H9 (cell line): ENCODE data around the gene AP4S1. TPM values are rescaled to one million over a fixed set of nuclear protein-coding genes. Genes with fewer than 3 reads are reported as not detected.

Experiments
- DNase-seq: peaks from one replicate; pipeline ENCODE4 v3.0.0-alpha.2; 2017
- H2AFZ ChIP-seq: one replicate; pipeline ENCODE4 v1.6.1; 2013; ENCODE audit warnings: mild to moderate bottlenecking, low read length, control low read depth, moderate library complexity
- H2AK5ac ChIP-seq: 2 replicates; pipeline ENCODE4 v1.6.1; 2013; ENCODE audit warnings: low read length, control low read depth, mixed read lengths; ENCODE audit not compliant: insufficient read length
- H2BK120ac ChIP-seq: one replicate; pipeline ENCODE4 v1.6.1; 2013; ENCODE audit warnings: low read depth, mild to moderate bottlenecking, low read length, control low read depth, inconsistent platforms; ENCODE audit not compliant: poor library complexity, severe bottlenecking
- H2BK12ac ChIP-seq: 2 replicates; pipeline ENCODE4 v1.6.1; 2013; ENCODE audit warnings: low read length, control low read depth, mixed read lengths, low read depth; ENCODE audit not compliant: insufficient read length
- H2BK15ac ChIP-seq: 2 replicates; pipeline ENCODE4 v1.6.1; 2013; ENCODE audit warnings: low read depth, low read length, control low read depth
- H2BK20ac ChIP-seq: one replicate; pipeline ENCODE4 v1.6.1; 2013; ENCODE audit warnings: low read depth, mild to moderate bottlenecking, low read length, control low read depth, inconsistent platforms; ENCODE audit not compliant: poor library complexity, severe bottlenecking
- H2BK5ac ChIP-seq: 2 replicates; pipeline ENCODE4 v1.6.1; 2013; ENCODE audit warnings: low read length, control low read depth, mixed read lengths; ENCODE audit not compliant: insufficient read length
- H3K14ac ChIP-seq: 2 replicates; pipeline ENCODE4 v1.6.1; 2013; ENCODE audit warnings: low read length, control low read depth; ENCODE audit not compliant: insufficient read depth
- H3K18ac ChIP-seq: 2 replicates; pipeline ENCODE4 v1.6.1; 2013; ENCODE audit warnings: low read depth, mild to moderate bottlenecking, mixed read lengths, low read length, control low read depth; ENCODE audit not compliant: insufficient read length
- H3K23ac ChIP-seq: 2 replicates; pipeline ENCODE4 v1.6.1; 2013; ENCODE audit warnings: low read length, control low read depth, mixed read lengths, low read depth; ENCODE audit not compliant: insufficient read length
- H3K23me2 ChIP-seq: 2 replicates; pipeline ENCODE4 v1.6.1; 2013; ENCODE audit warnings: low read depth, mild to moderate bottlenecking, mixed read lengths, low read length, control low read depth; ENCODE audit not compliant: insufficient read length, poor library complexity, severe bottlenecking
- H3K27ac ChIP-seq: 2 replicates; pipeline ENCODE4 v1.5.1; 2013; ENCODE audit warnings: low read length, control low read depth, mixed read lengths, low read depth; ENCODE audit not compliant: insufficient read length
- H3K27me3 ChIP-seq: 2 replicates; pipeline ENCODE4 v1.6.1; 2013; ENCODE audit warnings: low read length, control low read depth, inconsistent platforms; ENCODE audit not compliant: insufficient read depth
- H3K4ac ChIP-seq: 2 replicates; pipeline ENCODE4 v1.6.1; 2013; ENCODE audit warnings: low read depth, mild to moderate bottlenecking, control low read depth, inconsistent platforms, low read length, moderate library complexity
- H3K4me1 ChIP-seq: 2 replicates; pipeline ENCODE4 v1.6.1; 2013; ENCODE audit warnings: low read length, control low read depth, inconsistent platforms; ENCODE audit not compliant: insufficient read depth
- H3K4me2 ChIP-seq: 2 replicates; pipeline ENCODE4 v1.6.1; 2013; ENCODE audit warnings: low read length, control low read depth, mixed read lengths; ENCODE audit not compliant: insufficient read length, insufficient read depth
- H3K56ac ChIP-seq: 2 replicates; pipeline ENCODE4 v1.6.1; 2013; ENCODE audit warnings: low read depth, mild to moderate bottlenecking, mixed read lengths, low read length, control low read depth; ENCODE audit not compliant: insufficient read length
- H3K79me1 ChIP-seq: 2 replicates; pipeline ENCODE4 v1.6.1; 2013; ENCODE audit warnings: low read depth, mild to moderate bottlenecking, moderate library complexity, low read length, control low read depth, inconsistent platforms; ENCODE audit not compliant: insufficient read depth, poor library complexity, severe bottlenecking
- H3K79me2 ChIP-seq: 2 replicates; pipeline ENCODE4 v1.6.1; 2013; ENCODE audit warnings: low read length, control low read depth, inconsistent platforms; ENCODE audit not compliant: insufficient read depth
- H3K9ac ChIP-seq: 2 replicates; pipeline ENCODE4 v1.6.1; 2013; ENCODE audit warnings: low read length, control low read depth, mixed read lengths; ENCODE audit not compliant: insufficient read length; ENCODE audit errors: extremely low read depth
- H3K9me3 ChIP-seq: one replicate; pipeline ENCODE4 v1.6.1; 2013; ENCODE audit warnings: low read depth, low read length, inconsistent platforms; ENCODE audit not compliant: control insufficient read depth
- H3T11ph ChIP-seq: one replicate; pipeline ENCODE4 v1.6.1; 2013; ENCODE audit warnings: mild to moderate bottlenecking, low read length, control low read depth, inconsistent platforms
- H4K20me1 ChIP-seq: one replicate; pipeline ENCODE4 v1.6.1; 2013; ENCODE audit not compliant: control insufficient read depth, insufficient read length, insufficient read depth
- H4K5ac ChIP-seq: 2 replicates; pipeline ENCODE4 v1.6.1; 2013; ENCODE audit warnings: low read depth, mild to moderate bottlenecking, mixed read lengths, low read length, control low read depth; ENCODE audit not compliant: insufficient read length
- H4K8ac ChIP-seq: replicated peaks from 2 replicates; pipeline ENCODE4 v1.6.1; 2013; ENCODE audit warnings: low read length, control low read depth, mixed read lengths, low read depth; ENCODE audit not compliant: insufficient read length
- H4K91ac ChIP-seq: 2 replicates; pipeline ENCODE4 v1.6.1; 2013; ENCODE audit warnings: low read depth, mild to moderate bottlenecking, moderate library complexity, mixed read lengths, low read length, control low read depth; ENCODE audit not compliant: insufficient read length
- H3K27ac Mint-ChIP-seq, 3 experiments: 2 replicates in 2 of 3; 3 replicates in 1 of 3; pipeline ENCODE4 v1.8.0; 2020 to 2021; ENCODE audit warnings: mixed read lengths in 3 of 3, mild to moderate bottlenecking in 1 of 3, moderate library complexity in 1 of 3
- H3K27me3 Mint-ChIP-seq: 2 replicates; pipeline ENCODE4 v1.8.0; 2021; ENCODE audit warnings: low read depth, mild to moderate bottlenecking, moderate library complexity, mixed read lengths
- H3K36me3 Mint-ChIP-seq, 3 experiments: 2 replicates in 2 of 3; 3 replicates in 1 of 3; pipeline ENCODE4 v1.8.0; 2020 to 2021; ENCODE audit warnings: low read depth in 3 of 3, mixed read lengths in 3 of 3; ENCODE audit not compliant: insufficient read depth in 1 of 3
- H3K4me1 Mint-ChIP-seq, 2 experiments: 2 replicates each; pipeline ENCODE4 v1.8.0; 2020; ENCODE audit warnings: mixed read lengths in 2 of 2
- H3K4me3 Mint-ChIP-seq, 2 experiments: 2 replicates in 1 of 2; 3 replicates in 1 of 2; pipeline ENCODE4 v1.8.0; 2020 to 2021; ENCODE audit warnings: mild to moderate bottlenecking in 2 of 2, mixed read lengths in 2 of 2, moderate library complexity in 1 of 2
- H3K9me3 Mint-ChIP-seq, 2 experiments: 2 replicates in 1 of 2; 3 replicates in 1 of 2; pipeline ENCODE4 v1.8.0; 2020; ENCODE audit warnings: mild to moderate bottlenecking in 2 of 2, mixed read lengths in 2 of 2, moderate library complexity in 1 of 2
- CTCF ChIP-seq: fragments of 200-600 bp; sonication (generic); conservative IDR thresholded peaks from 3 replicates; pipeline ENCODE4 v1.8.0; 2021; ENCODE audit warnings: antibody characterized with exemption, mild to moderate bottlenecking
- WGBS: extraction: QIAGEN DNeasy Blood & Tissue Kit; methylation state at CpG from one replicate; pipeline ENCODE4 v1.1.7; 2013; ENCODE audit warnings: missing lambda C conversion rate, low lambda C conversion rate, mixed read lengths; ENCODE audit not compliant: insufficient read length; ENCODE audit errors: extremely low coverage; 5-methylcytosine and 5-hydroxymethylcytosine counted together
- total RNA-seq: library from RNA; stranded (reverse); gene quantifications from 2 replicates; pipeline ENCODE4 v1.2.1, GENCODE V29; 2021

Gene AP4S1
- total RNA-seq, 1 experiment from 2014 or later: 13.7 TPM

DNA sequence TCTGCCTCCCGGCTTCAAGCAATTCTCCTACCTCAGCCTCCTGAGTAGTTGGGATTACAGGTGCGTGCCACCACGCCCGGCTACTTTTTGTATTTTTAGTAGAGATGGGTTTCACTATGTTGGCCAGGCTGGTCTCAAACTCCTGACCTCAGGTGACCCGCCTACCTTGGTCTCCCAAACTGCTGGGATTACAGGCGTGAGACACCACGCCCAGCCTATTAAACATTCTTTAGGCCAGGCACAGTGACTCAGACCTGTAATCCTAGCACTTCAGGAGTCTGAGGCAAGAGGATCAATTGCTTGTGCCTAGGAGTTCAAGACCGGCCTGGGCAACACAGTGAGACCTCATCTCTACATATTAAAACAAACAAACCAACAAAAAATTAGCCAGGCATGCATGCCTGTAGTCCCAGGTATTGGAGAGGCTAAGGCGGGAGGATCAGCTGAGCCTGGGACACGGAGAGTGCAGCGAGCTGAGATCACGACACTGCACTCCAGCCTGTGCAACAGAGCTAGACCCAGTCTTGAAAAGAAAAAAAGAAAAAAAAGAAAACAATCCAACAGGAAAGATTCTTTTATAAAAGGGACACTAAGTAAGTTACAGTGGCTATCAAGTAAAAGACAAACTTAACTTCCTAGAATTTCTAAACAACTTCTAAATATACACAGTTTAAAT lies 111.9 kb downstream of the AP4S1 start:
- H3K27ac ChIP-seq: no peak overlapping the region
- H2AK5ac ChIP-seq: no peak overlapping the region
- no peaks in the 10 kb centered on the region for H3K27me3 ChIP-seq
- H4K8ac ChIP-seq: no peak overlapping the region
- no peak overlapping the region for H3K18ac ChIP-seq
- no peaks in the 10 kb centered on the region for H4K20me1 ChIP-seq
- no peaks in the 10 kb centered on the region for H3K4me1 ChIP-seq
- H2BK20ac ChIP-seq: no peak overlapping the region
- H3K36me3 Mint-ChIP-seq: peaks cover 29 to 66% (median 66%) of the 10 kb centered on the region in 3 experiments; a peak in 6 of 7 replicates
- H3K4me2 ChIP-seq: no peak overlapping the region
- H2BK12ac ChIP-seq: no peak overlapping the region
- no peaks in the 10 kb centered on the region for H3K4me1 Mint-ChIP-seq
- H2BK120ac ChIP-seq: no peak overlapping the region
- H3K79me1 ChIP-seq: no peaks in the 10 kb centered on the region
- H3K27me3 Mint-ChIP-seq: no peaks in the 10 kb centered on the region
- H3K14ac ChIP-seq: no peak overlapping the region
- H2AFZ ChIP-seq: no peak overlapping the region
- no peak for TF ChIP-seq CTCF
- H3K9me3 ChIP-seq: no peaks in the 10 kb centered on the region
- H2BK5ac ChIP-seq: no peak overlapping the region
- no peak overlapping the region for H3K4ac ChIP-seq
- no peak overlapping the region for H3K23ac ChIP-seq
- no peaks in the 10 kb centered on the region for H3K79me2 ChIP-seq
- H3K9ac ChIP-seq: no peak overlapping the region
- WGBS: no CpG with 5 or more reads among the region's 12 CpGs
- H3K23me2 ChIP-seq: no peaks in the 10 kb centered on the region
- no peak overlapping the region for H3K4me3 Mint-ChIP-seq
- DNase-seq: no peak
- no peak overlapping the region for H4K91ac ChIP-seq
- no peak overlapping the region for H4K5ac ChIP-seq
- no peak overlapping the region for H2BK15ac ChIP-seq
- no peak overlapping the region for H3T11ph ChIP-seq
- peak overlapping the region in 2 of 3 experiments; percentile 39 to 54; a peak in 2 of 7 replicates for H3K27ac Mint-ChIP-seq
- H3K9me3 Mint-ChIP-seq: no peaks in the 10 kb centered on the region
- no peak overlapping the region for H3K56ac ChIP-seq
